ENCODE results near the gene HDAC4.

DNA sequence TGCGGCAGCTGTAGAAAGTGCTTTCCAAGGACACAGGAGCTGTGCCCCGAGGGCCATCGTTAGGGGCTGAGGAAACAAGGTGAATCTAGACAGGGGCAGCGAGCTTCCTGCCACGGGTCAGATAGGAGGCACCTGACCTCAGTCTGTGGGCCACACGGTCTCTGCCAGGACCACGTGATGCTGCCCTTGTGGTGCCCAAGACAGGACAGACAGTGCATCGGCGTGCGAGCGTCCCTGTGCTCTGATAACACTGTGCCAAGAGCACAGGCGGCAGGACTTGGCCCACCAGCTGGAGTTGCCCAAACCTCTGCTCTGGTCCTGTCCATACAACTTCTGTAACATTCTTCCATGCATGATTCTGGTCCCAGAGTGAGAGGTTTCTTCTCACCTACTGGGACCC is 327.6 kb downstream of the HDAC4 start:
- TF ChIP-seq, protein P1, sequence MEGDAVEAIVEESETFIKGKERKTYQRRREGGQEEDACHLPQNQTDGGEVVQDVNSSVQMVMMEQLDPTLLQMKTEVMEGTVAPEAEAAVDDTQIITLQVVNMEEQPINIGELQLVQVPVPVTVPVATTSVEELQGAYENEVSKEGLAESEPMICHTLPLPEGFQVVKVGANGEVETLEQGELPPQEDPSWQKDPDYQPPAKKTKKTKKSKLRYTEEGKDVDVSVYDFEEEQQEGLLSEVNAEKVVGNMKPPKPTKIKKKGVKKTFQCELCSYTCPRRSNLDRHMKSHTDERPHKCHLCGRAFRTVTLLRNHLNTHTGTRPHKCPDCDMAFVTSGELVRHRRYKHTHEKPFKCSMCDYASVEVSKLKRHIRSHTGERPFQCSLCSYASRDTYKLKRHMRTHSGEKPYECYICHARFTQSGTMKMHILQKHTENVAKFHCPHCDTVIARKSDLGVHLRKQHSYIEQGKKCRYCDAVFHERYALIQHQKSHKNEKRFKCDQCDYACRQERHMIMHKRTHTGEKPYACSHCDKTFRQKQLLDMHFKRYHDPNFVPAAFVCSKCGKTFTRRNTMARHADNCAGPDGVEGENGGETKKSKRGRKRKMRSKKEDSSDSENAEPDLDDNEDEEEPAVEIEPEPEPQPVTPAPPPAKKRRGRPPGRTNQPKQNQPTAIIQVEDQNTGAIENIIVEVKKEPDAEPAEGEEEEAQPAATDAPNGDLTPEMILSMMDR (IDR thresholded peaks at IDR 0.05; ENCODE audit: low read length): no peak
- TF ChIP-seq EZH2 (IDR thresholded peaks at IDR 0.05; ENCODE audit: borderline replicate concordance, low read length): no peak
